ENCODE measurements around the gene PRDM13. TPM values are rescaled to one million over a fixed set of nuclear protein-coding genes. Genes with fewer than 3 reads are reported as not detected.

Gene PRDM13
- total and polyA plus RNA-seq, 2 of the 13 experiments (the other 11 are each of a cell fraction or from before 2014, with no cell fraction given), result not detected

DNA sequence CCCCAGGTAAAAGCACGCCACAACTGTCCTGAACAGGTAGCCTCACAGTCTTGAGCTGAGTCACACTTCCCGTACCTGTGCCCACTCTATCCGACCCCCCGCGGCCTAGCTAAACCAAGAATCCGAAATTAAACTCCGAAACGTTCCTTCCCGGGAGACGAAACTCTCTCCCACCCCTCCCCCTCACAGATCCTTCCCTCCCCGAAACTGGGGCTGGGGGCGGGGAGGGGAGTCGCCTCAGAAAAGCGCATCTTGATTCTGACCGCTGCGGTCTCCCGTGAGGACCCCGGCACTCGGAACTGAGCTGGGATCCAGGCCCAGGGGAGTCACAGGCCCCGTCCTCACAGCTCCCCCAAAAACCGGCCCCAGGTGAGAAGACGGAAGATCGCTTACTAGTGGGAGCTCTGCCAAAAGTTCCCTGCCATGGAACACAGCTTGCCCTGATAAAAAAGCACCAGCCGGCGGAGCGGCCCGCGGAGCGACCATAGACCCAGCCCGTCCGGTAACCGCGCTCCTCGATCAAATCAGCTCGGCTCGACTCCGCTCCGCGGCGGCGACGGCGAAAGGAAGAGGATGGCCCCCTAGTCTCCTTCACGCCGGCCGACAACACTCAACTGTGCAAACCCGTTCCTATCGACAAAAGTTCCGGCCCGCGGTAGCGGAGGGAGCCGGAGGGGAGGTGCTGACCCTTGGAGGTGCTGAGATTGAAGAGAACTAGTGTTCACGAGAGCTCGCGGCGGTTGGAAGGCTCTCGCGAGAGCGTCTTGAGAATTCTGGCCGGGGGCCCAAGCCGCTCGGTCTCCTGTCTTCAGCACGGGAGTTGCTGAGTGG is 38.3 kb upstream of the PRDM13 start, which contains the start of gene CCNC (continued):
- TF ChIP-seq FOXM1 (CRISPR knock-in tag; IDR thresholded peaks at IDR 0.05), result peak; percentile 33; the same call in 1 of the 2 replicates
- peak; percentile 79 for TF ChIP-seq PITX1 (CRISPR knock-in tag; IDR thresholded peaks at IDR 0.05)
- TF ChIP-seq ISL2 (CRISPR knock-in tag; IDR thresholded peaks at IDR 0.05), result peak; percentile 85
- TF ChIP-seq HES4 (CRISPR knock-in tag; IDR thresholded peaks at IDR 0.05; ENCODE audit: borderline replicate concordance), result peak; percentile 84
- no peak for TF ChIP-seq ZFP41 (CRISPR knock-in tag; IDR thresholded peaks at IDR 0.05; ENCODE audit: borderline replicate concordance)
- TF ChIP-seq PCBP1 (IDR thresholded peaks at IDR 0.05; ENCODE audit: borderline replicate concordance, low read depth, low read length), result peak; percentile 82; the same call in 1 of the 2 replicates
- peak; percentile 75; the same call in 1 of the 2 replicates for TF ChIP-seq NFE2L1 (CRISPR knock-in tag; IDR thresholded peaks at IDR 0.05; ENCODE audit: borderline replicate concordance)
- TF ChIP-seq XBP1 (CRISPR knock-in tag; IDR thresholded peaks at IDR 0.05), result peak; percentile 79; the same call in 1 of the 2 replicates
- TF ChIP-seq SRSF1 (optimal IDR thresholded peaks at IDR 0.05; ENCODE audit: low read depth, low read length), result peak; percentile 49
- TF ChIP-seq, protein P1, sequence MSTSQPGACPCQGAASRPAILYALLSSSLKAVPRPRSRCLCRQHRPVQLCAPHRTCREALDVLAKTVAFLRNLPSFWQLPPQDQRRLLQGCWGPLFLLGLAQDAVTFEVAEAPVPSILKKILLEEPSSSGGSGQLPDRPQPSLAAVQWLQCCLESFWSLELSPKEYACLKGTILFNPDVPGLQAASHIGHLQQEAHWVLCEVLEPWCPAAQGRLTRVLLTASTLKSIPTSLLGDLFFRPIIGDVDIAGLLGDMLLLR (CRISPR knock-in tag; IDR thresholded peaks at IDR 0.05), result 0 out of 2 replicates have a peak, but pooled peaks have one; percentile 65
- TF ChIP-seq, protein P2, sequence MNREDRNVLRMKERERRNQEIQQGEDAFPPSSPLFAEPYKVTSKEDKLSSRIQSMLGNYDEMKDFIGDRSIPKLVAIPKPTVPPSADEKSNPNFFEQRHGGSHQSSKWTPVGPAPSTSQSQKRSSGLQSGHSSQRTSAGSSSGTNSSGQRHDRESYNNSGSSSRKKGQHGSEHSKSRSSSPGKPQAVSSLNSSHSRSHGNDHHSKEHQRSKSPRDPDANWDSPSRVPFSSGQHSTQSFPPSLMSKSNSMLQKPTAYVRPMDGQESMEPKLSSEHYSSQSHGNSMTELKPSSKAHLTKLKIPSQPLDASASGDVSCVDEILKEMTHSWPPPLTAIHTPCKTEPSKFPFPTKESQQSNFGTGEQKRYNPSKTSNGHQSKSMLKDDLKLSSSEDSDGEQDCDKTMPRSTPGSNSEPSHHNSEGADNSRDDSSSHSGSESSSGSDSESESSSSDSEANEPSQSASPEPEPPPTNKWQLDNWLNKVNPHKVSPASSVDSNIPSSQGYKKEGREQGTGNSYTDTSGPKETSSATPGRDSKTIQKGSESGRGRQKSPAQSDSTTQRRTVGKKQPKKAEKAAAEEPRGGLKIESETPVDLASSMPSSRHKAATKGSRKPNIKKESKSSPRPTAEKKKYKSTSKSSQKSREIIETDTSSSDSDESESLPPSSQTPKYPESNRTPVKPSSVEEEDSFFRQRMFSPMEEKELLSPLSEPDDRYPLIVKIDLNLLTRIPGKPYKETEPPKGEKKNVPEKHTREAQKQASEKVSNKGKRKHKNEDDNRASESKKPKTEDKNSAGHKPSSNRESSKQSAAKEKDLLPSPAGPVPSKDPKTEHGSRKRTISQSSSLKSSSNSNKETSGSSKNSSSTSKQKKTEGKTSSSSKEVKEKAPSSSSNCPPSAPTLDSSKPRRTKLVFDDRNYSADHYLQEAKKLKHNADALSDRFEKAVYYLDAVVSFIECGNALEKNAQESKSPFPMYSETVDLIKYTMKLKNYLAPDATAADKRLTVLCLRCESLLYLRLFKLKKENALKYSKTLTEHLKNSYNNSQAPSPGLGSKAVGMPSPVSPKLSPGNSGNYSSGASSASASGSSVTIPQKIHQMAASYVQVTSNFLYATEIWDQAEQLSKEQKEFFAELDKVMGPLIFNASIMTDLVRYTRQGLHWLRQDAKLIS (CRISPR knock-in tag; IDR thresholded peaks at IDR 0.05), result no peak
- peak; percentile 72; the same call in 1 of the 2 replicates for TF ChIP-seq ZFP36L1 (CRISPR knock-in tag; IDR thresholded peaks at IDR 0.05)
- TF ChIP-seq TBX2 (CRISPR knock-in tag; IDR thresholded peaks at IDR 0.05; ENCODE audit: borderline replicate concordance), result peak; percentile 82
- TF ChIP-seq FOSL2 (CRISPR knock-in tag; IDR thresholded peaks at IDR 0.05), result peak; percentile 77
- TF ChIP-seq TARDBP (CRISPR knock-in tag; IDR thresholded peaks at IDR 0.05), result peak; percentile 95
- no peak; the same call in 1 of the 2 replicates for TF ChIP-seq CREB1 (IDR thresholded peaks at IDR 0.05)
- peak; percentile 70 for TF ChIP-seq CREB1 (CRISPR knock-in tag; IDR thresholded peaks at IDR 0.05)
- TF ChIP-seq NR1H2 (CRISPR knock-in tag; IDR thresholded peaks at IDR 0.05; ENCODE audit: borderline replicate concordance, low read depth), result no peak
- TF ChIP-seq, protein P3, sequence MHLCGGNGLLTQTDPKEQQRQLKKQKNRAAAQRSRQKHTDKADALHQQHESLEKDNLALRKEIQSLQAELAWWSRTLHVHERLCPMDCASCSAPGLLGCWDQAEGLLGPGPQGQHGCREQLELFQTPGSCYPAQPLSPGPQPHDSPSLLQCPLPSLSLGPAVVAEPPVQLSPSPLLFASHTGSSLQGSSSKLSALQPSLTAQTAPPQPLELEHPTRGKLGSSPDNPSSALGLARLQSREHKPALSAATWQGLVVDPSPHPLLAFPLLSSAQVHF (CRISPR knock-in tag; IDR thresholded peaks at IDR 0.05), result no peak
- no peak; the same call in 1 of the 2 replicates for TF ChIP-seq ZNF530 (CRISPR knock-in tag; IDR thresholded peaks at IDR 0.05; ENCODE audit: low read depth)
- TF ChIP-seq, protein P4, sequence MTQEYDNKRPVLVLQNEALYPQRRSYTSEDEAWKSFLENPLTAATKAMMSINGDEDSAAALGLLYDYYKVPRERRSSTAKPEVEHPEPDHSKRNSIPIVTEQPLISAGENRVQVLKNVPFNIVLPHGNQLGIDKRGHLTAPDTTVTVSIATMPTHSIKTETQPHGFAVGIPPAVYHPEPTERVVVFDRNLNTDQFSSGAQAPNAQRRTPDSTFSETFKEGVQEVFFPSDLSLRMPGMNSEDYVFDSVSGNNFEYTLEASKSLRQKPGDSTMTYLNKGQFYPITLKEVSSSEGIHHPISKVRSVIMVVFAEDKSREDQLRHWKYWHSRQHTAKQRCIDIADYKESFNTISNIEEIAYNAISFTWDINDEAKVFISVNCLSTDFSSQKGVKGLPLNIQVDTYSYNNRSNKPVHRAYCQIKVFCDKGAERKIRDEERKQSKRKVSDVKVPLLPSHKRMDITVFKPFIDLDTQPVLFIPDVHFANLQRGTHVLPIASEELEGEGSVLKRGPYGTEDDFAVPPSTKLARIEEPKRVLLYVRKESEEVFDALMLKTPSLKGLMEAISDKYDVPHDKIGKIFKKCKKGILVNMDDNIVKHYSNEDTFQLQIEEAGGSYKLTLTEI (CRISPR knock-in tag; conservative IDR thresholded peaks at IDR 0.05), result no peak
- peak; percentile 75; the same call in 1 of the 2 replicates for TF ChIP-seq BRD4 (CRISPR knock-in tag; IDR thresholded peaks at IDR 0.05)
- no peak for TF ChIP-seq HHEX (CRISPR knock-in tag; IDR thresholded peaks at IDR 0.05)

Measured in HepG2 (cell line).